ENCODE results near the gene NUP37. TPM values are rescaled to one million over a fixed set of nuclear protein-coding genes. Genes with fewer than 3 reads are reported as not detected.

NUP37 gene
- total RNA-seq, 1 donor from 2014 or later, result 19.1 TPM

DNA sequence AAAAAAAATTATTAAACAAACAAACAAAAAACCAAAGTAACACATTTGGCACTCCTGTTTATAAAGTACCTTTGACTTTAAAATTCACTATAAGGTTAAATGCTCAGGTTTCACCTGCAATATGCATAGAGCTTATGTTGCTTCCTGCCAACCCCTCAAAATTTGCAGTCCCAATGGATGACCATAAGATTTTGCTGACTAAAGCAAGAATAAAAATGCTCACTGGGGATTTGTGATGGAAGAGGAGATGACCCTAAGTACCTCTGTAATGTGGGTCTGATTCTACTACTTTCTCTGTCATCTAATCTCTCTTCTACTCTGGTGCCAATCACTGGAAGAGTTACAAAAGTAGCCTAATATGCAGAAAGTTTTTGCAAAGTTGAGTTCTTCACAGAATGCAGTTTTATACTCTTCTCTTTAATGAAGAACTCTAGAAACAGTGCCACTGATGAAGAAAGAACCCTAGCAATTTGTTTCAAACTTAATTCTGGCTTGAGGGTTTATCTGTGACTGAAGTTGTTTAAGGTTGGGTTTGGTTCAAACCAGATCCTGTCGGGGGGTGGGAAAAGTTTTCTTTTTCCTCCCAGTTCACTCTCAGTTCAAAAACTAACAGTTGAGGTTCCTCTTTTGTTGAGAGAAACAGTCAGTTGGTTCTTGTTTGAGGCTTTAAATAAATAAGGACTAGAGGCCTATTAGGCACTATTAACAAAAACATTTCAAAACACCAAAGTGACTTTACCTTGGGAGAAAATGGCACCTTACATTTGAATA is 69.1 kb downstream of the NUP37 start:
- H3K36me3 ChIP-seq, result peaks cover 77% of the 10 kb centered on the region

GRCh38 chr12:102043928-102044327 is 76.0 kb downstream of the NUP37 start:
- intact Hi-C loops (cut with DNase I), result no loop called here
- TF ChIP-seq CTCF (IDR thresholded peaks at IDR 0.05), result no peak

More for the DNA sequence above, 69.1 kb downstream of the NUP37 start:
- Histone ChIP-seq H3K27ac (no peak overlapping the region), H3K4me1 (peaks cover 11% of the 10 kb centered on the region), H3K27me3 (ENCODE audit: low read depth) (no peaks in the 10 kb centered on the region), H3K4me3 (no peak overlapping the region), H3K9me3 (no peaks in the 10 kb centered on the region)
- intact Hi-C loops (cut with DNase I), result no loop called here
- no peak for TF ChIP-seq CTCF (IDR thresholded peaks at IDR 0.05)
- ATAC-seq (no peak), DNase-seq (no peak)

DNA sequence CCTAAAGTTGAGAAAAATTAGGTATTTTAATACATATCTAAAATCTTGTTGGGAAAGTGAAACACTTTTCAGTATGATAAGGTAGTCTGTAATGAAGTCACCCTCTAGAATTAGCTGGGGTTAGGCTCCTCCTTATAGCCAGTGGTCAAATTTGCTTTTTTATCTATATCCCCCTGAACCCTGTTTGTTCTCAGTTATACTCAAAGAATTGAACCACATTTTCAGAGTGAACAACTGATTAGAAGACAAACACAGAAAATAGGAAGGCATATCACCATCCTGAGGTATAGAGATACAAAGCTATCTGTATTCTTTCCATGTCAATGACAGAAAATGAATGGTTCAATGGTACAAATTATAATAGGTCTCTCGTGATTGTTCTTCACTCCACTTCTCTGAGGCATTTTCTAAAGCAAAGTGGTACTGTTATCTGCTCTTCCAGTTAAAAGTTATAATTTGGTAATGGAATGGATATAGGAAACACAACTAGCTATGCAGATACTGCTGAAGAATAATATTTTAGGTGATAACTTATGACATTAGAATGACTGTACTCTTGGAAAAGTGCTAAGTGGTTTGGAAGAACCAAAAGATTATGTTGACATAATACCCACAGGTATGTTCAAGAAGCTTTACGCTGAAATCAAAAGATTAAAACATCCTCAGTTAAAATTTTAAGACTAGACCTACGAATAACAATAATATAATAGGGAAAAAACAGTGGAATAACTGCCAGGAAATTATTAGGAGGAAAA is 85.7 kb downstream of the NUP37 start:
- Histone ChIP-seq H3K9me3 (no peaks in the 10 kb centered on the region), H3K36me3 (peaks cover 80% of the 10 kb centered on the region), H3K4me3 (no peak overlapping the region), H3K27me3 (ENCODE audit: low read depth) (no peaks in the 10 kb centered on the region), H3K27ac (no peak overlapping the region), H3K4me1 (no peaks in the 10 kb centered on the region)
- ATAC-seq (no peak), DNase-seq (no peak)
- intact Hi-C loops (cut with DNase I), result no loop called here
- TF ChIP-seq CTCF (IDR thresholded peaks at IDR 0.05), result no peak

More at GRCh38 chr12:102043928-102044327, 76.0 kb downstream of the NUP37 start:
- no peaks in the 10 kb centered on the region for H3K27me3 ChIP-seq (ENCODE audit: low read depth)
- no peak overlapping the region for H3K4me3 ChIP-seq
- H3K27ac ChIP-seq, result no peak overlapping the region
- DNase-seq (no peak), ATAC-seq (no peak)
- H3K9me3 ChIP-seq, result no peaks in the 10 kb centered on the region
- H3K36me3 ChIP-seq, result peaks cover 82% of the 10 kb centered on the region
- no peaks in the 10 kb centered on the region for H3K4me1 ChIP-seq

DNA sequence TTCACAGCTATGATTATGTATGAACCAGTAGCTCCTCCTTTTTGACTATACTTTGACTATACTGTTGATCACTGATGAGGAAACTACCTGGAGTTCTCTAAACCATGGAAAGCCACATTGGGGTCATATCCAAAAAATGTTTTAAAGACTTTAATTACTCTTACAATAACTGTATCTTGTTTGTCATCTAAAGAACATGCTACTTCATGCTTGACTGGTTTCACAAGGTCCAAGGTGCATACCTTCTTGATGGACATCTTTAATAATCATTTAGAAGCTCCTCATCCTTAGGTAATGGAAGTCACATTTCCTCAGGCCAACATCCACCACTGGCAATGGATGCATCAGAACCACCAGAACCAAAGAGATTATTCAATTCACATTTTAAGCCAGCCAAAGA is 88.1 kb downstream of the NUP37 start:
- Histone ChIP-seq H3K36me3 (peaks cover 57% of the 10 kb centered on the region), H3K4me1 (no peaks in the 10 kb centered on the region), H3K9me3 (no peaks in the 10 kb centered on the region), H3K27me3 (ENCODE audit: low read depth) (no peaks in the 10 kb centered on the region), H3K27ac (no peak overlapping the region), H3K4me3 (no peak overlapping the region)
- intact Hi-C loops (cut with DNase I), result no loop called here
- no peak for TF ChIP-seq CTCF (IDR thresholded peaks at IDR 0.05)
- DNase-seq (no peak), ATAC-seq (no peak)

- Histone ChIP-seq H3K27ac (no peak overlapping the region), H3K9me3 (no peaks in the 10 kb centered on the region), H3K4me3 (no peak overlapping the region), H3K4me1 (no peaks in the 10 kb centered on the region), H3K27me3 (ENCODE audit: low read depth) (no peaks in the 10 kb centered on the region), H3K36me3 (peaks cover 43% of the 10 kb centered on the region)
- no peak for DNase-seq
- intact Hi-C loops (cut with DNase I), result no loop called here
- no peak for TF ChIP-seq CTCF (IDR thresholded peaks at IDR 0.05)
- no peak for ATAC-seq
Observed at GRCh38 chr12:102029141-102029540, 90.8 kb downstream of the NUP37 start.

All from lower lobe of right lung (tissue), 2 donors.